ENCODE measurements around the gene SLC13A3.

DNA sequence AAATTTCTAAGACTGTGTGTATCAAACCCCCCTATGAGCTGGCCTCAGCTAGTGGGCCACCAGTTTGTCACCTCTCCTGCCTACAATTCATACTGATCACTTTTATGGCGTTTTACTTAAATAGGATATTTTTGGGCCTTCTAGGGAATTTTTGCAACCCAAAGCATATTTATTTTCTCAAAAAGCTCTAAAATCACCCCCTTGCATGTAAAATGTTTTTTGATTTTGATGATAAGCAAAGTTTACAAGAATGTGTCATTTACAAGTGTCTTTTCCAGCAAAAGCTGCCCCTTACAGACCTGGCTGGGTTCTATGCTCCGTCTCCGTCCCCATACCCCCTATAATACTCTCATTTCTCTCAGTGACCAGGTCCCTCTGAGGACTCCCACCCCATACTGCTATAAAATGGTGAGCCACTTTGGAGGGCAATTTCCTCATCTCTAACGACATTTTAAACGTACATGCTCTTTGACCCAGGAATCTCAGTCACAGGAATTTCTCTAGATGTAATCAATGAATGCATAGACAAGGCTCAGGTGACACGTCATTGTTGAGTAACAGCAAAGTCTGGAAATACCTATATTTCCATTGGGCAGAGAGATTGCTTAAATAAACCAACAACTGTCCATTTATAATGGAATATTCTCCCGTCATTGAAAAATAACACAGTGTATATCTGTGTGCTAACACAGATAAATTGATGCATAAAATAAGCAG, 86.9 kb downstream of the SLC13A3 start:
- TF ChIP-seq CTCF (IDR thresholded peaks at IDR 0.05) (no peak), POLR2A (IDR thresholded peaks at IDR 0.05) (no peak)
